Skeletal muscle satellite cell (primary cell): ENCODE measurements around the gene UBE2Q1.

ENCODE experiments used
- H3K27me3 ChIP-seq: 2 replicates; pipeline ENCODE4 v1.7.0; 2013; ENCODE audit warnings: low read length; ENCODE audit not compliant: control insufficient read depth, insufficient read depth
- H3K36me3 ChIP-seq: 2 replicates; pipeline ENCODE4 v1.7.0; 2013; ENCODE audit warnings: mild to moderate bottlenecking, control low read depth, low read length; ENCODE audit not compliant: insufficient read depth
- H3K4me1 ChIP-seq: 2 replicates; pipeline ENCODE4 v1.7.0; 2013; ENCODE audit warnings: low read length; ENCODE audit not compliant: control insufficient read depth, insufficient read depth
- H3K4me2 ChIP-seq: 2 replicates; pipeline ENCODE4 v1.7.0; 2013; ENCODE audit warnings: mild to moderate bottlenecking, low read length
- H3K4me3 ChIP-seq: 2 replicates; pipeline ENCODE4 v1.7.0; 2013; ENCODE audit warnings: low read length
- H3K9ac ChIP-seq: 2 replicates; pipeline ENCODE4 v1.7.0; 2013; ENCODE audit warnings: mild to moderate bottlenecking, low read depth, low read length, moderate library complexity
- H3K9me3 ChIP-seq: replicated peaks from 2 replicates; pipeline ENCODE4 v1.7.0; 2013; ENCODE audit warnings: mild to moderate bottlenecking, control low read depth, low read length

UBE2Q1 gene

DNA sequence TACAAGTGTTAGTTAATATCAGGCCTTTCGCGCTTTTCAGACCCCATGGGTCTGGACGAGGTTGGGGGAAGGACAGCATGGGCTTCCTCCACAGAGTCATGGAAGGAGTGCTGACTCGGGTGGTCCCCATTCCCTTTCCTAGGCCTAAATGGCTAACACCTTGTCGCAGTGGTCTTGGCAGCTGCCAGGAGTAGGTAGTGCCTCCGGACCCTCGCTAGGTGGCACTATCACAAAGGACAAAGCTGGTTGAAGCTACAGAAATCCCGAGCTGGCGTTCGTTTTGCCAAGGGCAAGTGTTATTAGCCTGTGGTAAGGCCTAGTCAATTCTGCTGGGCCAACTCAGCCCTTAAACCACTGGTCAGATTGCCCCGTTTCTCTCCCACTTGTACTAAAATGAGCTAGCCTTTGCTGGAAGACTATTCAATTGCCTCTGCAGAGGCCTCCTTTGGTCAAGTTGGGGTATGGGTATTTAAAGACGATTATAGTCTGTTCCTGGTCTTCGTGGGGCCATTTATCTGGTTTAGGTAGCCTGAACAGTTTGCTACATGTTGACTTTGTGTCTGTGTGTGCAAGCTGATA lies 1.1 kb upstream of the UBE2Q1 start:
- H3K4me2 ChIP-seq, result peak overlapping the region; percentile 93
- no peaks in the 10 kb centered on the region for H3K27me3 ChIP-seq
- H3K9me3 ChIP-seq, result no peaks in the 10 kb centered on the region
- peak overlapping the region; percentile 79 for H3K4me3 ChIP-seq
- peaks cover 13% of the 10 kb centered on the region for H3K36me3 ChIP-seq
- H3K9ac ChIP-seq, result peak overlapping the region; percentile 93
- H3K4me1 ChIP-seq, result peaks cover 25% of the 10 kb centered on the region

GRCh38 chr1:154558720-154559465 lies 431 bp upstream of the UBE2Q1 start:
- peaks cover 25% of the 10 kb centered on the region for H3K4me1 ChIP-seq
- H3K9ac ChIP-seq, result peak overlapping the region; percentile 93
- H3K4me3 ChIP-seq, result peak overlapping the region; percentile 79
- no peaks in the 10 kb centered on the region for H3K27me3 ChIP-seq
- no peaks in the 10 kb centered on the region for H3K9me3 ChIP-seq
- peak overlapping the region; percentile 93 for H3K4me2 ChIP-seq
- peaks cover 19% of the 10 kb centered on the region for H3K36me3 ChIP-seq

GRCh38 chr1:154557248-154557938 lies 1.1 kb downstream of the UBE2Q1 start:
- H3K4me2 ChIP-seq, result peak overlapping the region; percentile 90
- H3K27me3 ChIP-seq, result no peaks in the 10 kb centered on the region
- H3K4me1 ChIP-seq, result peaks cover 25% of the 10 kb centered on the region
- H3K9ac ChIP-seq, result peak overlapping the region; percentile 93
- peak overlapping the region; percentile 79 for H3K4me3 ChIP-seq
- H3K36me3 ChIP-seq, result peaks cover 34% of the 10 kb centered on the region
- no peaks in the 10 kb centered on the region for H3K9me3 ChIP-seq

DNA sequence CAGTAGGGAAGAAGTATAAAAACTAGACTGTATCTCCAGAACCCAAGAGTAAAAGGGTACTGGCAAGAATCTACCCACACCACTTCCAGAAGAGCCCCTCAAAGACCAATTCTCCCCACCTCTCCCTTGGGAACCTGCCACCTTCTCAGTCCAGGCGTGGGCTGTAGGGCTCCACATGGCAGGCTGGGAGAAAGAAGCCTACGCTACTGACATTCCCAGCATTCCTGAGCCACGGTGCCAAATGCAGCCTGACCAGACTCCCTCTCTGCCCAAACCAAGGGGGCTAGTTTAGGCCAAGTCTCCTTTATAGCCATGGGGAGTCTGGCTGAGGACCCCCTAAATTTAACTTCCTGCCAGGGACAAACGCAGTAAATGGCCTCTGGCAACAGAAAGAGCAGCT lies 2.0 kb downstream of the UBE2Q1 start:
- Histone ChIP-seq H3K9ac (peak overlapping the region; percentile 93), H3K4me1 (peaks cover 25% of the 10 kb centered on the region), H3K36me3 (peaks cover 44% of the 10 kb centered on the region), H3K9me3 (no peaks in the 10 kb centered on the region), H3K4me3 (peak overlapping the region; percentile 79), H3K27me3 (no peaks in the 10 kb centered on the region), H3K4me2 (peak overlapping the region; percentile 90)

DNA sequence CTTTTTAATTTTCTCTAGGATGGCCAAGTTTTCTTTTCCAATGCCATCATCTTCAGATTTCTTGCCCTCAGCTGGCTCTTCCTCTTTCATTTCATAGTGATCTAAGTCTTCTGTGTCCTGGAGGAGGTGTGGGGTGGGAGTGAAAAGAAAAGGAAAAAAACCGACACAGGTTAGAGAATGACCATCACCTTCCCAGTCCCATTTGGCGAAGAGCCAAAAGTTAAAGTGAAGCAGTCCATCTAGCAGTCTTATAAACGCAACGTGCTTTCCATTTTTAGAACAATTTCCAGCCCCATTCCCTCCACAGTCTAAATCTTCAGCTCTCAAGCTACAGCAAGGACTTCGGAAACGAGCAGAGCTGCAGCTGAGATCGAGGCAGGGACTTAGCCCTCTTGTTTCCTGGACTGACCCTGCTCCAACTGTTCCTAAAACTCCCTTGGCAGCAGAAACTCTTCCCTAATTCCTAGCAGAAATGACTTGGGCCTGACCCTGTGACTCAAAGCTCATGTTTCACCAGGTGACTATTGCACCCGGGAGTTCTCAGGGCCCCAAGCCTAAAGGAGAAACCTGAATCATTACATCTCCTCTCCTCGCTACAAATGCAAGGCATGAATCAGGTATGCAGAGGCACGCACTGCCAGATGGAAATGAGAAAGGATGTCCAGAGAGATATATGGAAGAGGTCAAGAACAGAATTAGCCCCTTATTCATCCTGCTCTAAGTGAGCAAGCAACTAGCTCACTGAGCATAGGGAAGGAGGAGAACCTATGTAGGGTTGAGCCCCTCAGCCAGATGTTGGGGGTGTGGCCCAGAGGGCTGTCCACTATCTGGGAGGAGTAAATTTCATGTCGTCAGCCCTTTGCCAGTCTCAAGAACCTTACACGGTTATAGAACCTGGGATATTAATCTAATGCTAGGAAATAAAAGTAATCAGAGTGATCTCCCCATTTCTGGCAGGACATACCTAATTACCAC lies 5.1 kb downstream of the UBE2Q1 start:
- H3K4me1 ChIP-seq, result peaks cover 19% of the 10 kb centered on the region
- no peak overlapping the region for H3K4me2 ChIP-seq
- H3K36me3 ChIP-seq, result peaks cover 71% of the 10 kb centered on the region
- H3K4me3 ChIP-seq, result no peak overlapping the region
- H3K9ac ChIP-seq, result no peak overlapping the region
- no peaks in the 10 kb centered on the region for H3K27me3 ChIP-seq
- H3K9me3 ChIP-seq, result no peaks in the 10 kb centered on the region

GRCh38 chr1:154552036-154552435 lies 6.4 kb downstream of the UBE2Q1 start:
- H3K36me3 ChIP-seq, result peaks cover 71% of the 10 kb centered on the region
- no peaks in the 10 kb centered on the region for H3K9me3 ChIP-seq
- H3K4me1 ChIP-seq, result peaks cover 16% of the 10 kb centered on the region
- H3K4me3 ChIP-seq, result no peak overlapping the region
- no peak overlapping the region for H3K9ac ChIP-seq
- H3K27me3 ChIP-seq, result no peaks in the 10 kb centered on the region
- no peak overlapping the region for H3K4me2 ChIP-seq

GRCh38 chr1:154551474-154551873 lies 7.0 kb downstream of the UBE2Q1 start:
- Histone ChIP-seq H3K27me3 (no peaks in the 10 kb centered on the region), H3K36me3 (peaks cover 71% of the 10 kb centered on the region), H3K9ac (no peak overlapping the region), H3K9me3 (no peaks in the 10 kb centered on the region), H3K4me3 (no peak overlapping the region), H3K4me1 (peaks cover 10% of the 10 kb centered on the region), H3K4me2 (no peak overlapping the region)

GRCh38 chr1:154550657-154551056 lies 7.8 kb downstream of the UBE2Q1 start:
- H3K36me3 ChIP-seq, result peaks cover 69% of the 10 kb centered on the region

GRCh38 chr1:154550070-154550469 lies 8.4 kb downstream of the UBE2Q1 start:
- Histone ChIP-seq H3K4me2 (no peak overlapping the region), H3K4me1 (peaks cover 3% of the 10 kb centered on the region), H3K27me3 (peaks cover 2% of the 10 kb centered on the region), H3K9me3 (no peaks in the 10 kb centered on the region), H3K36me3 (peaks cover 64% of the 10 kb centered on the region), H3K4me3 (no peak overlapping the region), H3K9ac (no peak overlapping the region)

More at GRCh38 chr1:154550657-154551056, 7.8 kb downstream of the UBE2Q1 start:
- H3K4me1 ChIP-seq, result peaks cover 3% of the 10 kb centered on the region
- H3K4me3 ChIP-seq, result no peak overlapping the region
- H3K9ac ChIP-seq, result no peak overlapping the region
- no peaks in the 10 kb centered on the region for H3K27me3 ChIP-seq
- H3K9me3 ChIP-seq, result no peaks in the 10 kb centered on the region
- H3K4me2 ChIP-seq, result no peak overlapping the region

- Histone ChIP-seq H3K4me1 (peaks cover 3% of the 10 kb centered on the region), H3K27me3 (peaks cover 10% of the 10 kb centered on the region), H3K9ac (no peak overlapping the region), H3K4me2 (no peak overlapping the region), H3K4me3 (no peak overlapping the region), H3K36me3 (peaks cover 56% of the 10 kb centered on the region), H3K9me3 (no peaks in the 10 kb centered on the region)
Observed at GRCh38 chr1:154549202-154549770, 9.2 kb downstream of the UBE2Q1 start.
